ENCODE measurements around the gene GAB2. TPM values are rescaled to one million over a fixed set of nuclear protein-coding genes. Genes with fewer than 3 reads are reported as not detected.

The GAB2 gene
- total and polyA plus RNA-seq, 2 of the 13 experiments (the other 11 are each of a cell fraction or from before 2014, with no cell fraction given), result 4.1 to 8.6 TPM

DNA sequence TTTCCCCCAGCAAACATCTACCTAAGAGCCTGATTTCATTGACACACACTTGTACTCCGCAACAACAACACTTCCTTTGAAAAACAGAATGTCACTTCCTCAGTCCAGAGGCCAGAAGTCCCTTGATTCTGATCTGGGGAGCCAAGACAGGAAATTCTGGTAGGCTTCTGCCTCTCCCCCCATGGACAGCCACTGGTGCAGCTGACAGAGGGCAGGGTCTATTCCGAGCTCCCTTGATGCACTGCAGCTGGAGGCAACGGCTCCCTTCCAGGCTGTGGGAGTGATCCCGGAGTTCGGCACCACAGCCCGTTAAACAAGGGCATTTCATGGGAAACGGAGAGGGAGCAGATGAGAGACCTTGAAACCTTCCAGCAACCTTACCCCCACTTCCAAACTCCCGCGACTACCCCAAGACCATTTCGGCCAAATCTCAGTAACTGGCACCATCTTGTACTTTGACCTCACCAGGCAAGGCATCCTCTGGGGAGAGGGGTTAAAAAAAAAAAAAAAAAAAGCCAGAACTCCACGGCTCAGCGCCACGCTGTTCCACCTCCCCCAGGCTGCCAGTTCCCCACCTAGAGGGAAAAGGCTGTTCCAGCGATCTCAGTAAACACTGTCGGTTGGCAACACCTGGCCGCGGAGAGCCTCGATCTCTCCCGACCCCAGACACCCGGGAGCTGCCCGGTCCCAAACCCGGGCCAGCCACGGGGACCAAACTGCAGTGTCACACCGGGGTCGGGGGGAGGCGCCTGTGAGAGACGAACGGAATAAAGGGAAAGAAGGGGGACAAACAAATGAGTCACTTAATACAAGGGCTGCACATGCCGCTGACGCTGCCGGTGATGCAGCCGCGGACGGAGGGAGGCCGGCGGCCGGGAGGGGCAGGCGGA, 1.1 kb downstream of the GAB2 start (continued):
- TF ChIP-seq RAD21 (CRISPR knock-in tag; IDR thresholded peaks at IDR 0.05), result peak; percentile 42; the same call in 1 of the 2 replicates
- no peak for TF ChIP-seq NR2F2 (IDR thresholded peaks at IDR 0.05; ENCODE audit: borderline replicate concordance, low read depth)
- TF ChIP-seq SALL2 (CRISPR knock-in tag; IDR thresholded peaks at IDR 0.05), result no peak; the same call in 1 of the 2 replicates
- TF ChIP-seq KDM6A (CRISPR knock-in tag; IDR thresholded peaks at IDR 0.05; ENCODE audit: low read depth), result no peak
- no peak for TF ChIP-seq ZBTB7B (CRISPR knock-in tag; IDR thresholded peaks at IDR 0.05)
- TF ChIP-seq ZEB1 (IDR thresholded peaks at IDR 0.05; ENCODE audit: insufficient replicate concordance, low read depth), result peak; percentile 46
- TF ChIP-seq TEAD2 (CRISPR knock-in tag; IDR thresholded peaks at IDR 0.05), result no peak
- TF ChIP-seq ZNF354B (CRISPR knock-in tag; IDR thresholded peaks at IDR 0.05), result no peak
- no peak for TF ChIP-seq RXRA (CRISPR knock-in tag; IDR thresholded peaks at IDR 0.05)
- TF ChIP-seq MED1 (CRISPR knock-in tag; IDR thresholded peaks at IDR 0.05), result peak; percentile 37
- TF ChIP-seq, protein P1, sequence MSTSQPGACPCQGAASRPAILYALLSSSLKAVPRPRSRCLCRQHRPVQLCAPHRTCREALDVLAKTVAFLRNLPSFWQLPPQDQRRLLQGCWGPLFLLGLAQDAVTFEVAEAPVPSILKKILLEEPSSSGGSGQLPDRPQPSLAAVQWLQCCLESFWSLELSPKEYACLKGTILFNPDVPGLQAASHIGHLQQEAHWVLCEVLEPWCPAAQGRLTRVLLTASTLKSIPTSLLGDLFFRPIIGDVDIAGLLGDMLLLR (CRISPR knock-in tag; IDR thresholded peaks at IDR 0.05), result no peak
- no peak for TF ChIP-seq ZNF558 (CRISPR knock-in tag; IDR thresholded peaks at IDR 0.05; ENCODE audit: borderline replicate concordance)
- TF ChIP-seq ZSCAN9 (CRISPR knock-in tag; IDR thresholded peaks at IDR 0.05; ENCODE audit: borderline replicate concordance), result no peak
- no peak for TF ChIP-seq SUZ12 (IDR thresholded peaks at IDR 0.05; ENCODE audit: low read depth, low read length)
- no peak for TF ChIP-seq CCAR2 (optimal IDR thresholded peaks at IDR 0.05; ENCODE audit: low read depth, low read length)
- TF ChIP-seq ZNF496 (CRISPR knock-in tag; IDR thresholded peaks at IDR 0.05; ENCODE audit: insufficient replicate concordance), result no peak
- TF ChIP-seq SIX1 (CRISPR knock-in tag; IDR thresholded peaks at IDR 0.05; ENCODE audit: borderline replicate concordance), result no peak
- TF ChIP-seq, protein P2, sequence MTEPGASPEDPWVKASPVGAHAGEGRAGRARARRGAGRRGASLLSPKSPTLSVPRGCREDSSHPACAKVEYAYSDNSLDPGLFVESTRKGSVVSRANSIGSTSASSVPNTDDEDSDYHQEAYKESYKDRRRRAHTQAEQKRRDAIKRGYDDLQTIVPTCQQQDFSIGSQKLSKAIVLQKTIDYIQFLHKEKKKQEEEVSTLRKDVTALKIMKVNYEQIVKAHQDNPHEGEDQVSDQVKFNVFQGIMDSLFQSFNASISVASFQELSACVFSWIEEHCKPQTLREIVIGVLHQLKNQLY (CRISPR knock-in tag; IDR thresholded peaks at IDR 0.05), result no peak
- TF ChIP-seq, protein P3, sequence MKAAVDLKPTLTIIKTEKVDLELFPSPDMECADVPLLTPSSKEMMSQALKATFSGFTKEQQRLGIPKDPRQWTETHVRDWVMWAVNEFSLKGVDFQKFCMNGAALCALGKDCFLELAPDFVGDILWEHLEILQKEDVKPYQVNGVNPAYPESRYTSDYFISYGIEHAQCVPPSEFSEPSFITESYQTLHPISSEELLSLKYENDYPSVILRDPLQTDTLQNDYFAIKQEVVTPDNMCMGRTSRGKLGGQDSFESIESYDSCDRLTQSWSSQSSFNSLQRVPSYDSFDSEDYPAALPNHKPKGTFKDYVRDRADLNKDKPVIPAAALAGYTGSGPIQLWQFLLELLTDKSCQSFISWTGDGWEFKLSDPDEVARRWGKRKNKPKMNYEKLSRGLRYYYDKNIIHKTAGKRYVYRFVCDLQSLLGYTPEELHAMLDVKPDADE (CRISPR knock-in tag; IDR thresholded peaks at IDR 0.05), result no peak
- TF ChIP-seq TARDBP (CRISPR knock-in tag; IDR thresholded peaks at IDR 0.05), result no peak; the same call in 1 of the 2 replicates
- TF ChIP-seq, protein P4, sequence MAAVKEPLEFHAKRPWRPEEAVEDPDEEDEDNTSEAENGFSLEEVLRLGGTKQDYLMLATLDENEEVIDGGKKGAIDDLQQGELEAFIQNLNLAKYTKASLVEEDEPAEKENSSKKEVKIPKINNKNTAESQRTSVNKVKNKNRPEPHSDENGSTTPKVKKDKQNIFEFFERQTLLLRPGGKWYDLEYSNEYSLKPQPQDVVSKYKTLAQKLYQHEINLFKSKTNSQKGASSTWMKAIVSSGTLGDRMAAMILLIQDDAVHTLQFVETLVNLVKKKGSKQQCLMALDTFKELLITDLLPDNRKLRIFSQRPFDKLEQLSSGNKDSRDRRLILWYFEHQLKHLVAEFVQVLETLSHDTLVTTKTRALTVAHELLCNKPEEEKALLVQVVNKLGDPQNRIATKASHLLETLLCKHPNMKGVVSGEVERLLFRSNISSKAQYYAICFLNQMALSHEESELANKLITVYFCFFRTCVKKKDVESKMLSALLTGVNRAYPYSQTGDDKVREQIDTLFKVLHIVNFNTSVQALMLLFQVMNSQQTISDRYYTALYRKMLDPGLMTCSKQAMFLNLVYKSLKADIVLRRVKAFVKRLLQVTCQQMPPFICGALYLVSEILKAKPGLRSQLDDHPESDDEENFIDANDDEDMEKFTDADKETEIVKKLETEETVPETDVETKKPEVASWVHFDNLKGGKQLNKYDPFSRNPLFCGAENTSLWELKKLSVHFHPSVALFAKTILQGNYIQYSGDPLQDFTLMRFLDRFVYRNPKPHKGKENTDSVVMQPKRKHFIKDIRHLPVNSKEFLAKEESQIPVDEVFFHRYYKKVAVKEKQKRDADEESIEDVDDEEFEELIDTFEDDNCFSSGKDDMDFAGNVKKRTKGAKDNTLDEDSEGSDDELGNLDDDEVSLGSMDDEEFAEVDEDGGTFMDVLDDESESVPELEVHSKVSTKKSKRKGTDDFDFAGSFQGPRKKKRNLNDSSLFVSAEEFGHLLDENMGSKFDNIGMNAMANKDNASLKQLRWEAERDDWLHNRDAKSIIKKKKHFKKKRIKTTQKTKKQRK (IDR thresholded peaks at IDR 0.05; ENCODE audit: low read length), result no peak
- TF ChIP-seq, protein P5, sequence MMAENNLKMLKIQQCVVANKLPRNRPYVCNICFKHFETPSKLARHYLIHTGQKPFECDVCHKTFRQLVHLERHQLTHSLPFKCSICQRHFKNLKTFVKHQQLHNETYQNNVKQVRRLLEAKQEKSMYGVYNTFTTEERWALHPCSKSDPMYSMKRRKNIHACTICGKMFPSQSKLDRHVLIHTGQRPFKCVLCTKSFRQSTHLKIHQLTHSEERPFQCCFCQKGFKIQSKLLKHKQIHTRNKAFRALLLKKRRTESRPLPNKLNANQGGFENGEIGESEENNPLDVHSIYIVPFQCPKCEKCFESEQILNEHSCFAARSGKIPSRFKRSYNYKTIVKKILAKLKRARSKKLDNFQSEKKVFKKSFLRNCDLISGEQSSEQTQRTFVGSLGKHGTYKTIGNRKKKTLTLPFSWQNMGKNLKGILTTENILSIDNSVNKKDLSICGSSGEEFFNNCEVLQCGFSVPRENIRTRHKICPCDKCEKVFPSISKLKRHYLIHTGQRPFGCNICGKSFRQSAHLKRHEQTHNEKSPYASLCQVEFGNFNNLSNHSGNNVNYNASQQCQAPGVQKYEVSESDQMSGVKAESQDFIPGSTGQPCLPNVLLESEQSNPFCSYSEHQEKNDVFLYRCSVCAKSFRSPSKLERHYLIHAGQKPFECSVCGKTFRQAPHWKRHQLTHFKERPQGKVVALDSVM (CRISPR knock-in tag; IDR thresholded peaks at IDR 0.05), result peak; percentile 16; the same call in 1 of the 2 replicates
- TF ChIP-seq SALL1 (CRISPR knock-in tag; IDR thresholded peaks at IDR 0.05), result peak; percentile 17
